Daoy (cell line): ENCODE data around the gene LGMN. TPM values are rescaled to one million over a fixed set of nuclear protein-coding genes. Genes with fewer than 3 reads are reported as not detected.

Source experiments
- total RNA-seq: library from RNA; depleted of rRNA; stranded (reverse); fragments of >200 nt; shearing (Covaris generic); gene quantifications from 2 replicates; pipeline ENCODE4 v1.2.3, GENCODE V29; 2014; rRNA removed

The LGMN gene
- total RNA-seq, 1 experiment from 2014 or later = 66.5 TPM

Other genes with a start within 250 kb of the LGMN start
- 0.86 and 1.8 TPM in 2 replicates for gene RIN3, start 234.8 kb downstream of the LGMN start, total RNA-seq
- 35.5 and 42.6 TPM in 2 replicates for gene GOLGA5, start 45.7 kb upstream of the LGMN start, total RNA-seq
- gene CHGA, start 174.5 kb upstream of the LGMN start, total RNA-seq = not detected in 2 replicates